Mesendoderm (in vitro differentiated cells): ENCODE measurements around the gene SLC1A2.

Source experiments
- DNase-seq: peaks from one replicate; pipeline ENCODE4 v3.0.0; 2013
- H2AK5ac ChIP-seq: 2 replicates; pipeline ENCODE4 v1.6.1; 2013; ENCODE audit warnings: low read length, inconsistent platforms
- H2BK120ac ChIP-seq: 2 replicates; pipeline ENCODE4 v1.6.1; 2013; ENCODE audit warnings: low read depth, mild to moderate bottlenecking, low read length, moderate library complexity, mixed read lengths
- H2BK15ac ChIP-seq: replicated peaks from 2 replicates; pipeline ENCODE4 v1.6.1; 2013; ENCODE audit warnings: low read depth, mild to moderate bottlenecking, moderate library complexity
- H2BK5ac ChIP-seq: 2 replicates; pipeline ENCODE4 v1.6.1; 2013; ENCODE audit warnings: low read length, inconsistent platforms
- H3K18ac ChIP-seq: 2 replicates; pipeline ENCODE4 v1.6.1; 2013; ENCODE audit warnings: mild to moderate bottlenecking, low read length, mixed read lengths
- H3K23ac ChIP-seq: one replicate; pipeline ENCODE4 v1.6.1; 2013; ENCODE audit warnings: low read length
- H3K27ac ChIP-seq: 2 replicates; pipeline ENCODE4 v1.5.1; 2013; ENCODE audit warnings: low read depth, mild to moderate bottlenecking, inconsistent platforms, low read length, moderate library complexity
- H3K27me3 ChIP-seq: 2 replicates; pipeline ENCODE4 v1.6.1; 2013; ENCODE audit warnings: low read length, control low read depth, mild to moderate bottlenecking, inconsistent platforms; ENCODE audit not compliant: insufficient read depth, poor library complexity
- H3K36me3 ChIP-seq: 2 replicates; pipeline ENCODE4 v1.6.1; 2013; ENCODE audit warnings: low read length, inconsistent platforms; ENCODE audit not compliant: control insufficient read depth, insufficient read depth
- H3K4ac ChIP-seq: one replicate; pipeline ENCODE4 v1.6.1; 2013; ENCODE audit warnings: low read depth, mild to moderate bottlenecking, low read length, moderate library complexity
- H3K4me1 ChIP-seq: 2 replicates; pipeline ENCODE4 v1.6.1; 2013; ENCODE audit warnings: low read depth, low read length, inconsistent platforms; ENCODE audit not compliant: control insufficient read depth
- H3K4me2 ChIP-seq: 2 replicates; pipeline ENCODE4 v1.6.1; 2013; ENCODE audit warnings: low read length
- H3K4me3 ChIP-seq: 2 replicates; pipeline ENCODE4 v1.5.1; 2013; ENCODE audit warnings: mild to moderate bottlenecking, low read length
- H3K56ac ChIP-seq: one replicate; pipeline ENCODE4 v1.6.1; 2013; ENCODE audit warnings: low read length
- H3K79me1 ChIP-seq: 2 replicates; pipeline ENCODE4 v1.6.1; 2013; ENCODE audit warnings: low read length, inconsistent platforms
- H3K79me2 ChIP-seq: 2 replicates; pipeline ENCODE4 v1.6.1; 2013; ENCODE audit warnings: mild to moderate bottlenecking, low read length; ENCODE audit not compliant: control insufficient read depth, insufficient read depth
- H3K9ac ChIP-seq: 2 replicates; pipeline ENCODE4 v1.6.1; 2013; ENCODE audit warnings: low read length, inconsistent platforms
- H4K5ac ChIP-seq: one replicate; pipeline ENCODE4 v1.6.1; 2013; ENCODE audit warnings: low read length
- H4K8ac ChIP-seq: one replicate; pipeline ENCODE4 v1.6.1; 2013; ENCODE audit warnings: low read depth, mild to moderate bottlenecking, control low read depth, low read length, moderate library complexity
- WGBS: extraction: QIAGEN DNeasy Blood & Tissue Kit; methylation state at CpG from one replicate; pipeline ENCODE4 v1.1.7; 2013; ENCODE audit warnings: low lambda C conversion rate, missing lambda C conversion rate; ENCODE audit not compliant: insufficient coverage; ENCODE audit errors: extremely low coverage; 5-methylcytosine and 5-hydroxymethylcytosine counted together

Gene SLC1A2

DNA sequence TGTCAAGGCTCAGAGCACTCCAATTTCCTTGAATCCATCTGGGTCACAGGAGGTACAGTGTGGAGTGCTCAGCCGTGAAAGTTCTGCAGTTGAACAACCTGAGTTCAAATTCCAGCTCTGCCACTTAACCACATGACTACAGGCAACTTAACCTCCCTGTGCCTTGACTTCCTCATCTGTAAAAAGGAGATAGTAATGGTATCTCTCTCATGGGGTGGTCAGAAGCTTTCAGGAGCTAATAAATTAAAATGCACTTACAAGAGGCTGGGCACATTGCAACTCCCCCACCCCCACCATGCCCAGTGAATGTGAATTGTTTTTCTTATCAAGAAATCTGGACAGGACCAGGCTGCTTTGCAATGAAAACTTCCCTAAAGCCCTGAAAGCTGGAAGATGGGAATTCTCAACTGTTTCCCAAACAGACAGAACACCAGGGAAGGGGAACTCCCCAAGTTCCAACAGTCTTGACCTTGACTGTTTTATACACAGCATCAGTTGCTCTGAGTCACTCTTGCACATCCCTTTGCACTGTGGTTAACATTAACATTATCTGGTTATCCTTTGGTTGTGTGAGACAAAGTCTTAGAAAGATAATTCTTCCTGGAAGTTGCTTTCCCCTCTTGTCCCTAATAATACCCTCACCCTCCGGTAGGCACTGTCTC lies 137.0 kb downstream of the SLC1A2 start:
- H2BK15ac ChIP-seq, result no peak overlapping the region
- no peak overlapping the region for H2BK120ac ChIP-seq
- H3K23ac ChIP-seq, result no peak overlapping the region
- no peak overlapping the region for H3K4me2 ChIP-seq
- H4K5ac ChIP-seq, result no peak overlapping the region
- H3K79me1 ChIP-seq, result no peaks in the 10 kb centered on the region
- H2AK5ac ChIP-seq, result no peak overlapping the region
- H3K27ac ChIP-seq, result no peak overlapping the region
- H3K4me3 ChIP-seq, result no peak overlapping the region
- H3K56ac ChIP-seq, result no peak overlapping the region
- H3K79me2 ChIP-seq, result no peaks in the 10 kb centered on the region
- WGBS, result no CpG with 5 or more reads among the region's 2 CpGs
- no peaks in the 10 kb centered on the region for H3K4me1 ChIP-seq
- H3K9ac ChIP-seq, result no peak overlapping the region
- no peaks in the 10 kb centered on the region for H3K36me3 ChIP-seq
- DNase-seq, result no peak
- no peak overlapping the region for H4K8ac ChIP-seq
- H3K4ac ChIP-seq, result no peak overlapping the region
- H3K18ac ChIP-seq, result no peak overlapping the region
- no peak overlapping the region for H2BK5ac ChIP-seq
- no peaks in the 10 kb centered on the region for H3K27me3 ChIP-seq

DNA sequence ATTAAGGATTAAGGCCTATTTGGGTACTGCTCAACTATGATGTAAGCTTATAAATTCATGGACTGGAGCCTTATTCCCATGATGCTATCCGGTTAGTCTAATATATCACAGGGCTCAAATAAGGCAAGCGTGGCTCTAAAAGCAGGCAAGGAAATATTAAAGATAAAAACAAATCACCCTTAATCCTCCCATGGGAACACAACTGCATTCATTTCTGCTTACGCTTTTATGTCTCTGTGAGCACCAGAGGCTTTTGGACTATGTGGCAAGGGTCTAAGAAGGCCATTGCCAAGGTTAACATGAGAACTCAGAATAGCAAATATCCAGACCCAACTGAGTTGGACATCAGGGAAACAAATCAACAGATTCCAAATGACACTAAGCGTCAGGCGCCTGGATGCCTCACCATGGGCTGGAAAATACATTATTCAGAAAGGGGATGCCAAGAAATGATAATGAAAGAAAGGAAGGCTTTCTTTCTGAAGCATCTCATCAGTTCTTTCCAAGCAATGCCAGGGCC lies 138.1 kb downstream of the SLC1A2 start:
- Histone ChIP-seq H3K27me3 (no peaks in the 10 kb centered on the region), H2BK5ac (no peak overlapping the region), H3K9ac (no peak overlapping the region), H3K4me3 (no peak overlapping the region), H3K27ac (no peak overlapping the region), H4K8ac (no peak overlapping the region), H2AK5ac (no peak overlapping the region), H3K4me1 (no peaks in the 10 kb centered on the region), H3K79me2 (no peaks in the 10 kb centered on the region), H3K79me1 (no peaks in the 10 kb centered on the region), H3K4ac (no peak overlapping the region), H3K36me3 (no peaks in the 10 kb centered on the region), H4K5ac (no peak overlapping the region), H3K23ac (no peak overlapping the region), H3K4me2 (no peak overlapping the region), H3K56ac (no peak overlapping the region), H2BK15ac (no peak overlapping the region), H3K18ac (no peak overlapping the region), H2BK120ac (no peak overlapping the region)
- no CpG with 5 or more reads among the region's 5 CpGs for WGBS
- DNase-seq, result no peak

DNA sequence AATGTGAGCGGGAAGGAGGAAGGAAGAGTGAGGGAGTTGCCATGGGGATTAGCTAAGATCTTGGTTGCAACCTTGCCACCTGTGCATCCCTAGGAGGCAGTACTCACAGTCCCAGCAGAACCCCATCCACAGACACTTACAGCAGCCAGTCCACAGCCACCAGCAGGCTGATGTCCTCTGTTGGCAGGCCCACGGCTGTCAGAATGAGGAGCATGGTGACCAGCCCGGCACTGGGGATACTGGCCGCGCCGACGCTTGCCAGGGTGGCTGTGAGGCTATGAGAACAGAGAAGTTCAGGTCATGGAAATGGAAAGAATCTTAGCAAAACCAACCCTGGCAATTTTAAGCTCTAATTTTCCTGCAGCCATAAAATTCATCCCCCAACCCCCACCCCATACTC lies 138.6 kb downstream of the SLC1A2 start:
- no peaks in the 10 kb centered on the region for H3K79me1 ChIP-seq
- H3K4me3 ChIP-seq, result no peak overlapping the region
- H2BK5ac ChIP-seq, result no peak overlapping the region
- no peak overlapping the region for H2BK120ac ChIP-seq
- H3K4me2 ChIP-seq, result no peak overlapping the region
- no peak overlapping the region for H3K9ac ChIP-seq
- no CpG with 5 or more reads among the region's 7 CpGs for WGBS
- no peak overlapping the region for H3K18ac ChIP-seq
- no peak overlapping the region for H3K23ac ChIP-seq
- no peaks in the 10 kb centered on the region for H3K27me3 ChIP-seq
- H2BK15ac ChIP-seq, result no peak overlapping the region
- H3K4ac ChIP-seq, result no peak overlapping the region
- no peak overlapping the region for H2AK5ac ChIP-seq
- no peak overlapping the region for H4K8ac ChIP-seq
- no peaks in the 10 kb centered on the region for H3K36me3 ChIP-seq
- H3K56ac ChIP-seq, result no peak overlapping the region
- no peaks in the 10 kb centered on the region for H3K79me2 ChIP-seq
- H3K27ac ChIP-seq, result no peak overlapping the region
- H4K5ac ChIP-seq, result no peak overlapping the region
- no peaks in the 10 kb centered on the region for H3K4me1 ChIP-seq
- no peak for DNase-seq

DNA sequence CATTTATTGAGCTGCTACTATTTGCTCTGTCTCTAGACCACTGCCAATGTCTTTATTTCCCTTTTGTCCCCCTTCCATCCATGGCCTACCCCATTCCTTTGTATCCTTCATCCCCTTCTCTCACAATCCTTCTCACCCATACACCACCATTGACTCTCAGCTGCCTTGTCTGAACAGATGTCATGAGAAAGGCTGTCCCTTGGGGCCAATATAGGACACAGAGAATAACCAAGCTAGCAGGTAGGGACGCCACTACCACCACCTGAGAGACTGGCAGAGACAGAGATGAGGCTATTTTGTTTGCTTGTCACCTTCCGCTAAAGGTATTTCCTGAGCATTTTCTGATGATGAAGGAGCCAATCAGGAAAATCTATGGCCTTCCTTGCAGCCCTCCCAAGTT lies 141.5 kb downstream of the SLC1A2 start:
- Histone ChIP-seq H3K27ac (no peak overlapping the region), H3K4ac (no peak overlapping the region), H3K79me2 (no peaks in the 10 kb centered on the region), H2BK5ac (no peak overlapping the region), H3K56ac (no peak overlapping the region), H4K8ac (no peak overlapping the region), H3K4me2 (no peak overlapping the region), H3K9ac (no peak overlapping the region), H3K4me1 (peaks cover 2% of the 10 kb centered on the region), H3K36me3 (no peaks in the 10 kb centered on the region), H2BK15ac (no peak overlapping the region), H4K5ac (no peak overlapping the region), H2AK5ac (no peak overlapping the region), H3K79me1 (no peaks in the 10 kb centered on the region), H3K4me3 (no peak overlapping the region), H3K18ac (no peak overlapping the region), H3K27me3 (no peaks in the 10 kb centered on the region), H3K23ac (no peak overlapping the region), H2BK120ac (no peak overlapping the region)
- DNase-seq, result no peak
- WGBS, result no CpG with 5 or more reads among the region's 2 CpGs

DNA sequence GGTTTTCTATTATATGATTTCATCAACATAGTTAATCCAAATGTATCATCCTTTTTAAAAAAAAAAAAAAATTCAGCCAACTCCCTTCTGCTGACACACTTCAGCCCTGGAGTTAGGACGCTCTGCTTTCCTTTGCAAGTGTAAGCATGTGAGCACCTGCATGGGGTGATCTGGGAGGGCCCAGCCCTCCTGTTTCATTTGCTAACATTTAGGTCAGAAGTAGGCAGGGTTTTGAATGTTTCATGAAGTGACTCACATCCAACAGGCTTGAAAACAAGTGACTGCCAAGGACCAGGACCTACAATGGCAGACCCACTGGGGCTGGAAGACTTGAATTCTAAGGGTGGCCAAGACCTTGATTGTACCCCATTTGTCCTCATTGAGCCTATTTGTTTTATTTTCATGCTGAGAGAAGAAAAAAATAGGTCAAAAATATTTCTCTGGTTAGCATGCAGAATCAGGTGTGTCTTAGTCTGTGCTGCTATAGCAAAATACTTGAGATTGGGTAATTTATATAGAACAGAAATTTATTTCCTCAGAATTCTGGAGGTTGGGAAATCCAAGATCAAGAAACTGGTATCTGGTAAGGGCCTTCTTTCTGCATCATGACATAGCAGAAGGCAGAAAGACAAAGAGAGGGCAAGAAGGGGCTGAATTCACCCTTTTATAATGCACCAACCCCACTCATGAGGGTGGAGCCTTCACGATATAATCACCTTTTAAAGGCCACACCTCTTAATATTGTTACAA lies 142.8 kb downstream of the SLC1A2 start:
- H3K4ac ChIP-seq, result no peak overlapping the region
- DNase-seq, result no peak
- no peaks in the 10 kb centered on the region for H3K79me1 ChIP-seq
- no peaks in the 10 kb centered on the region for H3K27me3 ChIP-seq
- no peak overlapping the region for H3K4me3 ChIP-seq
- H4K8ac ChIP-seq, result no peak overlapping the region
- WGBS, result no CpG with 5 or more reads among the region's 2 CpGs
- no peaks in the 10 kb centered on the region for H3K36me3 ChIP-seq
- no peak overlapping the region for H3K23ac ChIP-seq
- no peak overlapping the region for H3K4me2 ChIP-seq
- no peak overlapping the region for H2BK120ac ChIP-seq
- no peak overlapping the region for H3K56ac ChIP-seq
- no peak overlapping the region for H4K5ac ChIP-seq
- H3K79me2 ChIP-seq, result no peaks in the 10 kb centered on the region
- no peak overlapping the region for H3K18ac ChIP-seq
- peaks cover 2% of the 10 kb centered on the region for H3K4me1 ChIP-seq
- H3K9ac ChIP-seq, result no peak overlapping the region
- H2BK5ac ChIP-seq, result no peak overlapping the region
- no peak overlapping the region for H2AK5ac ChIP-seq
- H3K27ac ChIP-seq, result no peak overlapping the region
- no peak overlapping the region for H2BK15ac ChIP-seq
